Measurements from ENCODE around the gene RGPD8.

DNA sequence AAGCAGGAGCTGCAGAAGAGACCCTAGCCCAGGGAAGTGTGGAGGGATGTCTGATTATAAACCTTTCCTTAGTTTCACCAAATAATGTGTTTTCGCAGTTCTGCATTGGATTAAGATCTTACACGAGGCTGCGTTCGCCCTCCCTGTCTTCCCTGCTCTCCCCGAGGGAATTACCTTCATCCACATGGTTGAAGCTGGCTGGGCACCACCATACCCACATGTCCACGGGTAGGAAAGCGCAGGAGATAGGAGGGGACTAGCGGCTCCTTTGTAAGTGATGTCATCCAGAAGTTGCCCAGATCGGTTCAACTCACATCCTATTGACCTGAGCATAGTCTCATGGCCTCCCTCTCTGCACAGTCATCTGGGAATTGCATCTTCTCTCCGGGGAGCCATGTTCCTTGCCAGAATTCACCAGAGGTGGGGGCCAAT, 49.6 kb upstream of the RGPD8 start:
- TF ChIP-seq MAX (IDR thresholded peaks at IDR 0.05): no peak
- TF ChIP-seq HNF4G (IDR thresholded peaks at IDR 0.05): no peak
- TF ChIP-seq CTCF (IDR thresholded peaks at IDR 0.05; ENCODE audit: low read depth, low read length, missing input control): no peak
- no peak for TF ChIP-seq YY1 (IDR thresholded peaks at IDR 0.05)

All from liver (tissue), 3 donors.